HG03025 (cell line): ENCODE results near the gene RCAN1.
"Not testable (repeated sequence)": the region's sequence is repeated elsewhere in the genome, so short reads cannot be mapped to it uniquely, and the experiment has no call there.

Source experiments
- ATAC-seq: cut with Tn5 transposase; IDR thresholded peaks from one replicate; pipeline ENCODE4 v1.9.1; 2021; ENCODE audit warnings: mild to moderate bottlenecking, moderate library complexity; ENCODE audit not compliant: unreplicated experiment, low FRiP score

RCAN1 gene

GRCh38 chr21:34467333-34467732 lies 147.6 kb downstream of the RCAN1 start:
- ATAC-seq: not testable (repeated sequence)
